Stimulated activated CD4-positive, alpha-beta T cell treated with anti-CD3 and anti-CD28 coated beads, Interleukin-15, amount 100 ng/mL, for 1 hour (primary cell): ENCODE results near the gene RPL10.
A peak's percentile ranks its signal among the peaks of the same experiment; 100 is the strongest.

Source experiments
- DNase-seq, 2 donors: peaks; one replicate each; pipeline ENCODE4 v3.0.0-alpha.2; 2020; ENCODE audit warnings: low read depth in 1 of 2, low spot score in 1 of 2

Gene RPL10

DNA sequence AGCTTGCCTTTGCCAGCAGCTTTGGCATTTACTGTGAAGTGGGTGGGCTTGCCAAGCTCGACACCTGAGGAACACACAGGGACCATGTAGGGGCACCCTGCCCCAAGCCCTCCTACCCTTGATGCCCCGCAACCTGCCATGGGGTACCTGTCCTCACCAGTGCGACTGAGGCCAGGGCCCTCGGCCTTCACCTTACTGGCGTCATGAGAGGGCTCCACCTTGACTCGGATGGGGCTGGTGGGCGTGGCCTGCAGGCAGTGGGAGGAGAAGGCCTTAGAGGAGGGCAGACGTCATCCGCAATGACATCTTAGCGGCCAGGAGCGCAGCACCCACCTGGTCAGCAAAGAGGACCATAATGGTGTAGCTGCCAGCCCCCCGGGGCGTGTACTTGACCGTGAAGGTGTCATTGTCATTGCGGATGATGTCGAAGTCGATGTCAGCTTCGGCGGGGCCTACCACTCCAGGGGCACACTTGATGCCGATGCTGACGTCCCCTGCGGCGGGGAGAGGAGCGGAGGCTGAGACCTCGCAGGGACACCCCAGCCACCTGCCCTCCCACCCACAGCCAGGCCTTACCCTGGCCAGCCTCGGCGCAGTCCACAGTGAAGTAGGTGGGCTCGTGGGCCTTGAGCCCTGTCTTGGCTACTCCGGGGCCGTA is 36.0 kb upstream of the RPL10 start:
- DNase-seq, result no peak

DNA sequence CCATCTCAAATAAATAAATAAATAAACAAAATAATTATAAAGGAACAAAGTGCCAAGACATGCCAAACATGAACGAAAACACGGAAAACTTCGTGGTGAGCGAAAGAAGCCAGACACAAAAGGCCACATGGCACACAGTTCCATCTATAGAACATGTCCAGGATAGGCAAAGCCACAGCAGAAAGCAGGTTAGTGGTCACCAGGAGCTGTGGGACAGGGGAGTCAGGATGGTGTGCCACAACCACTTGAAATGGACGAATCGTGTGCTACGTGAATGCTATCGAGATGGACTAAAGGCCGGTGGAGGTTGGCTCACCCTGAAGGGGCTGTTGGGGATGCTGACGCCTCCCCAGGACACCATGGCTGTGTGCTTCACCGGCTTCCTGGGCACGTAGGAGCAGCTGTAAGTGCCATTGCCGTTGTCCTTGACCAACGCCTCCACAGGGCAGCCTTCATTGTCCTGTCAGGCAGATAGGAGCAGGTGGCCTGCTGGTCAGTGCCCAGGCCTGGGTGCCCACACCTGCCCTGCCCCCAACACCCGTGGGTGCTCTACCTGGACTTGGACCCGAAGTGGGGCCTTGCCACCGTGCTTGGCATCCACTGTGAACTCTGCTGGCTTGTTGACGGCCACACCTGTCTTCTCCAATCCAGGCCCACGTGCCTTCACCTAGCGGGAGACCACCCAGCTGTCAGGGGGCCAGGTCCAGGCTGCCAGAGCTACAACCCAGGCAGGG is 34.3 kb upstream of the RPL10 start:
- DNase-seq, result no peak

DNA sequence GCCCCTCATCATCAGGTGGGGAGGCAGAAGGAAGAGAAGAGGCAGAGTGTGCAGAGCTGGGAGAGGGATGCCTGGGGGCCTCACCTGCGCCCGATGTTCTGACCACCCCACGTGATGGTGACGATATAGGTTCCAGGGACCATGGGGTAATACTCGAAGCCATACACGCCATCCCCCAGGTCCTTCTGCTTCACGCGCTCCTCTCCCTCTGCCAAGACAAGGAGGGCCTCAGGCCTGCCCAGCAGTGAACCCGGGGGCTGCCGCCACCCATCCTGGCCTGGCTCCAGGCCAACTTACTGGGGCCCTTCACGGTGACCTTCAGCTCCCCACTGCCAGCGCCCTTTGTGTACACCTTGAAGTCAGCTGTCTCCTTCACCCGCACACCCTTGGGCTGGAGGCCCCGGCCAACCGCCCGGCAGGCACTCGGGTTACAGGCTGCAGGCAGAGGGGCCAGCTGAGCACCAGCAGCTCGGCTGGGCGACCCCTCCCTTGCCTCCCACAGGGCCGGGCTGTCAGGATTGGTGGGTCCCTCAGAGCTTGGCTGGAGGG is 33.1 kb upstream of the RPL10 start:
- no peak for DNase-seq

- no peak for DNase-seq
Observed at GRCh38 chrX:154365997-154366665, 32.0 kb upstream of the RPL10 start.

- DNase-seq, result no peak
Observed at GRCh38 chrX:154366666-154367055, 31.5 kb upstream of the RPL10 start.

GRCh38 chrX:154367474-154368308 is 30.5 kb upstream of the RPL10 start:
- DNase-seq, result no peak

DNA sequence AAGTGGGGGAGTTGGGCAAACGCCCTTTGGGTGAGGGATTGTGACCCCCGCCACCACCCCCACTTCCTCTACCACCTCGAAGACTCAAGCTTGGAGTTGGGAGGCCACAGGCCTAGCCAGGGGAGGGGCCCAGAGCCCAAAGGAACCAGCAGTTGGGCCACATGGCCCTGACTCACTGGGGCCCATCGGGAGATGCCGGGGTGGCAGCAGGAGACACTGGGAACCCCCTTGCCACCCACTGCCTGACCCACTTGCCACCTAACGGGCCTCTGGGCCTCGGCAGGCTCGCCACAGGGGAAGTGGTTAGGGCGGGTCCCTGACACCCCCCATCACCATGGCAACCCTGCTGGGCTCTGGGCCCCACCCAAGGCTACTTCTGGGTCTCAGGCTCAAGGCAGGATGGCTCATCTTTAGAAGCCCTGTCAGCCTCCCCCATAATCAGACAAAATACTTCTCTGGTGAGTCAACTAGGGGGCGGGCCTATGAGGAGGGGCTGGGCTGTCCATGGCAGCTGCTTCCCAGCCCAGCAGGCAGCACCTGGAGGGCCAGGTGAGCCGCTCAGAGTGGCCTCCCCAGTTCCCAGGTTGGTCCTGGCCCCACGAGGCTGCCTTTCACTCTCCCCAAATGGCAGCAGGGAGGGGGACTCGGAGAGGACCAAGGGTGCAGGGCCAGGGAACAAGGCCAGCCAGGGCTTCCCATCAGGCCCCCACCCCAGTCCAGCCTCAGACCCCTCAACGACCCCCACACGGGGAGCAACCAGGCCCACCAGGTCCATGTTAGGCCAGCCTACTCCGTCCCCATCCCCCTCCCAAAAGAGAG is 29.3 kb upstream of the RPL10 start:
- DNase-seq, result peak; percentile 79 to 83

DNA sequence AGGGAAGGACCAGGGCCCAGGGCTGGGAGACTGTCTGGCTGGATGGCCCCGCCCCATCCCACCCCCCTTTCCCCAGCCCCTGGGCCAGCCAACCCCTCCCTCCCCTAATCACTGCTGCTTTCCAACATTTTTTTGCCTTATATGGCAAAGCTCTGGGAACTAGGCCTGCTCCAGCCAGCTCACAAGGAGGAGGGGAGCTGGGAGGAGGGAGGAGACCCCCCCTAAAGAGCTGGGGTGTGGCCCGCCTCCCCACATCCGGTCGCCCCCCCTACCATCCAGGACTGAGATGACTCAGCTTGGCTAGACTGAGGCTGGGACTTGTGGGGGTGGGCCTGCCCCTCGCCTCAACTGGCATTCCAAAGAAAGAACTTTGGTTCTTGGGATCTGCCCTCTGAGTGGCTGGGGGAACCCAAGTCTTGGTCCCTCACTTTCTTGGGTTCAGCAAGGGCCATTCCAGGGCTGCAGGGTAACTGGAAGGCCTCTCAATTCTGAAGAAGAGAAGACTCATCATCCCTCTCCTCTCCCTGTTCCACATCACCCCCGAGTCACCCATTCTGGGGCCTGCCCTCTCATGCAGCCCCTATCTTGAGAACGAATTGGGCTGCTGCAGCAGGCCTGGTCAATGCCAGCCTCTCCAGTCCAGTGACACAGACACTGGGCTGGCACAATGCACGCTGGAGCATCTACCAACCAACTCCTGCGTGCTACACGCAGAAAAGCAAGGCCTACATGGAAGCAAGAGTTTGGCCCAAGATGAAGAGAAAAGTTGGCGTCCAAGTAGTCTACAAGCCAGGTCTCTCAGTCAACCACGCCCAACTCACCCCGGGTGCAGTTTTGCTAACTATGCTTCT is 28.5 kb upstream of the RPL10 start:
- peak; percentile 49 to 51 for DNase-seq

DNA sequence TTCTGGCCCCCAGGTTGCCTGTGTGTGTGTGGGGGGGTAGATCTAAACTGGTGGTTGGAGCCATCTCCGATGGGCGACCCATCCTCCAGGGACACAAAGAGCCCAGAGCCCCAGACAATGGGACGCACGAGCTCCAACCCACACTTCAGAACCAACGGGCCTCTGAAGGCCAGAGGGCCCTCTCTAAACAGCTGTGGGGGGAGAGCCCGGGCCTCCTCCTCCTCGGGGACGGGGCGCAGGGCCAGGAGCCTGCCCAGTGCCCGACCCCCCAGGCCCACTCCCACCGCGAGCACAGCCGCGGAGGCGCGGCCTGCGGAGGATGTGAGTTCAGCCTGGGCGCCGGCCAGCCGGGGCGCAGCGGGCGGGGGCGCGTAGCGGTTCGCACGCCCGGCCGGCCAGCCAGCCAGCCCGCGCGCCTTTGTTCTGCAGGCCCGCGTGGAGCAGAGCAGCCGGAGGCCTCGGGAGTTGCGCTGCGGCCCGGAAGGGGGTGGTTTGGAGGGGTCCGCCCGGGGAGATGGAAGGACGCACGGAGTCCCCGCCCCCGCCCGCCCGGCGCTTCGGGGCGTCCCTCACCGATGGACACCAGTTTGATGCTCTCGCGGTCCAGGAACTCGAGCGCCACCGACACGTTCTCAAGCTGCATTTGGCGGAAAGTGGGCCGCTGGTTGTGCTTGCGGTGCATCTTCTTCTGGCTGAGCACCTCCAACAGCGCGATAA is 27.7 kb upstream of the RPL10 start:
- DNase-seq, result no peak

- peak; percentile 86 for DNase-seq
Observed at GRCh38 chrX:154371017-154371788, 27.0 kb upstream of the RPL10 start.

- no peak for DNase-seq
Observed at GRCh38 chrX:154371789-154372300, 26.3 kb upstream of the RPL10 start.

- DNase-seq, result no peak
Observed at GRCh38 chrX:154372612-154373022, 25.6 kb upstream of the RPL10 start.

DNA sequence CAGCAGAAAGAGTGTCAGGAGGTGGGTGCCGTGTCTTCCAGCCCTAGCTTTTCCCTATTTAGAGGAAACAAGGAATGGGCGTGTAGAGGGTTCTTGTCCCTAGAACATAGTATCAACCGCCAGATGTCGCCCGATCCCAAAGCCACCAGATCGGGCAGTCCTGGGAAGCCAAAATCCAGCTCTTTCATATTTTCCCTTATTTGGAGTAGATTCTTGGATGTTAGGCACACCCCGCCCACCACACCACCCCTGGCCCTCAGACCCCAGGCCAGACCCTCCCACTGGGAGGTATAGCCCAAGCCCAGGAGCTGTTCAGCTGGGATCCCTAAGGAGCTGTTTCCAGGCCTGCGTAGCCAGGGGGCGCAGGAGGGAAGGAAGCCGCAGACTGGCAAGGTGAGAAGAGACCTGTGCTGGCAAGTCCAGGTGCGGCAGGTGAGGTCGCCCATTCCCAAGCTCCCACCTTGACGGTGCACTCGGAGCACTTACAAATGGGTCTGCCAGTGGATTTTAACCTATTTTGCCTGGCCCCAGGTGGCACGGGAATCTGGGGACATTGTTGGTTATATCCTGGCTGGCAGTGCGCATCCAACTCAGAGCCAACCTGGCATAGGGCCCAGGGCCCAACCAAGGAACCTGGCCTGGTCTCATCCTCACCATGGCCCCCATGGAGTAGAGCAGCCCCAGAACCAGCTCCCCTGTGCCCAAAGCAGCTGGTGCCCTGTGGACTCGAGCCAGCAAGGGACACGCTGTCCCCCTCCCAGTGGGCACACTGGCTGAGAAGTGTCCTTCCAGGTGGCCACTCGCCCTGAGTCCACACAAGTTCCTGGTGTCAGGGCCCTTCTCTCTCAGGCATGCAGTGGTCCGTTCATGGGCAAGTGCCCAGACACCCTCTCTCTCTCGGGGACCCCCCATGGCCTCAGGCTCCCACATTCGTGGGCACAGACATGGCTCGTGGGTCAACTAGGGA is 24.6 kb upstream of the RPL10 start:
- DNase-seq, result no peak

DNA sequence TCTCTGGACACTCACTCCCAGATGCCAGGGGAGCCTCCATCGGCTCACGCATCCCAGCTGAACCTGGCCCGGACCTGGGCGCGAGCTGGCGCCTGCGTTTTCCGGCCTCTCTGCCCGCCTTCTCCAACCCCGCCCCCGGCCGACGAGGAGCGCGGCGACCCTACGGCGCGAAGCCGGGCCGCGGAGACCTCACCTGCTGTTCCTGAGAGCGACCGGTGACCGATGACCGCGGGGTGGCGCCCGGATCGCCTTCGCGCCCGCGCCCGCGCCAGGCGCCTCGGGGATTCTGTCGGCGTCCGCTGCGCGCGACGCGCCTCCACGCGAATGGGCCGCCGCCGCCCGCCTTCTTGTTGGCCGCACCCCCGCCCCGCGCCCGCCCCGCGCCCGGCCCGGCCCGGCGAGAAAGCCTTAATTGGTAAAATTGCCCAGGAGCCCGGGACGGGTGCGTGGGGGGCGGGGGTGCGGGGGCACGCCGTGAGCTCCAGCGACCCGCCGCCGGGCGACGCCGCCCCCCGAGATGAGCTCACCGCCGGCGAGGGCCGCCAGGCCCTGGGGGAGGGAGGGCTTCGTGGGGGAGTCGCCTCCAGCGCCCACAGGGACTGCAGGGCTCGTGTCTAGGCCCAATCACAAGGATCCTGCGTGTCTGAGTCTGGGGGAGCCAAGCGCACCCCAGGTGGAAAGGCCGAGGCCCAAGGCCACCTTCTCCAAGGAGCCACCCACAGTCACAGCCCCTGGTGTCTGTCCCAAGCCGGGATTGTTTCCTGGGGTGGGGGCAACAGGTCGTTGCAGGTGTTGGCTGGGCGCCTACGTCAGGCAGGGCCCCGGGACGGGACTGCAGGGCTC is 23.6 kb upstream of the RPL10 start, which contains the start of gene FLNA:
Gene FLNA (minus strand): TSS at position 322 of the 843 bp plus-strand sequence. CDS start 3,389 bp downstream, outside the sequence.
- DNase-seq, result no peak

DNA sequence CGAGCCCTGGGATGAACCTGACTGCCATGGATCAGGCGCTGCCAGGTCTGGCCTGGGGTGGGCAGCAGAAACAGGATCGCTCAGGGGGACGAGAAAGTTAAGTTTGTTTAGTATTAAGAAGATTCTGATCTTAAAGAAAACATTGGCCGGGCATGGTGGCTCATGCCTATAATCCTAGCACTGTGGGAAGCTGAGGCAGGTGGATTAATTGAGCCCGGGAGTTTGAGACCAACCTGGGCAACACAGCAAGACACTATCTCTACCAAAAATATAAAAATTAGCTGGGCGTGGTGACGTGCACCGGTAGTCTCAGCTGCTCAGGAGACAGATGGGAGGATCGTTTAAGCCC is 23.0 kb upstream of the RPL10 start:
- DNase-seq, result no peak

GRCh38 chrX:154376774-154377173 is 21.4 kb upstream of the RPL10 start:
- no peak for DNase-seq
